ENCODE measurements around the gene BABAM2. TPM values are rescaled to one million over a fixed set of nuclear protein-coding genes. Genes with fewer than 3 reads are reported as not detected.

Gene BABAM2
- polyA plus RNA-seq, 6 donors from 2014 or later, result 50.3 to 58.3 (median 55.6) TPM

DNA sequence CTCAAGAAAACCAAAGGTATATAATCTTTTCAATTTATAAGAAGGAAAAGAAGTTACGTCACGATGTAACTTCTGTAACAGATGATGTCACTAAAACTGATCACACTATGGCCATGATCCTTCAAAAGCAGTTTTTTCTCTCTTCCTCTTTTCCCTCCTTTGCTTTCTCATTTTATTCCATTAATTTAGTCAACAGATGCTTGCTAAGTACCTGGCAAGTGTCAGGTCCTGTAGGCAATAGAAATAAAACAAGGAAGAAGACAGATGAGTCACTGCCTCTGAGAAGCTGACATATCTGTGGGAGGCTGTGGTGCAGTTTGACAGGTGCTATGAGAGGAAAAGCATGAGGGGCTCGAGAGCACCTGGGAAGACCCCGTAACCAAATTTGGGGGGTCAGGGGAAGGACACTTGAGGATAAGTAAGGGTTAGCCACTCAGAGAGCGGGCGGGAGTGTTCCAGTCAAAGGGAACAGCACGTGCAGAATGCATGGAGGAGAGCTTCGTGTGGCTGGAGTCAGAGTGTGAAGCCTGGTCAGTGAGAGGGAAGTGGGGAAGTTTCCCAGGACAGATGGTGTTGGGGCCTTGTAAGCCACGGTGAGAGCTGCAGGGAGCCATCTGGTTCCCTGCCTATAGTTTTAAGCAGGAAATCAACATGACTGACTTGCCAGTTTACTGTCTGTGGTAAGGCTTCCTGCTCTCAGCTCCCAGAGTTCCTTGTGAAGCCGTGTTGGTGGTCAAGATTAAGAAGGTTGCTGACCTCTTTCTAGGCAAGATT, 303.3 kb downstream of the BABAM2 start:
- peaks cover 0 to 15% of the 10 kb centered on the region in 2 donors for H3K36me3 Mint-ChIP-seq
- no peaks in the 10 kb centered on the region for H3K27me3 Mint-ChIP-seq
- H3K27ac Mint-ChIP-seq, result no peak overlapping the region
- ATAC-seq (ENCODE audit: low read depth in 2 of 2) (no peak), DNase-seq (no peak)
- no peaks in the 10 kb centered on the region for H3K9me3 Mint-ChIP-seq
- H3K4me1 Mint-ChIP-seq, result no peaks in the 10 kb centered on the region
- no peak overlapping the region for H3K4me3 Mint-ChIP-seq

DNA sequence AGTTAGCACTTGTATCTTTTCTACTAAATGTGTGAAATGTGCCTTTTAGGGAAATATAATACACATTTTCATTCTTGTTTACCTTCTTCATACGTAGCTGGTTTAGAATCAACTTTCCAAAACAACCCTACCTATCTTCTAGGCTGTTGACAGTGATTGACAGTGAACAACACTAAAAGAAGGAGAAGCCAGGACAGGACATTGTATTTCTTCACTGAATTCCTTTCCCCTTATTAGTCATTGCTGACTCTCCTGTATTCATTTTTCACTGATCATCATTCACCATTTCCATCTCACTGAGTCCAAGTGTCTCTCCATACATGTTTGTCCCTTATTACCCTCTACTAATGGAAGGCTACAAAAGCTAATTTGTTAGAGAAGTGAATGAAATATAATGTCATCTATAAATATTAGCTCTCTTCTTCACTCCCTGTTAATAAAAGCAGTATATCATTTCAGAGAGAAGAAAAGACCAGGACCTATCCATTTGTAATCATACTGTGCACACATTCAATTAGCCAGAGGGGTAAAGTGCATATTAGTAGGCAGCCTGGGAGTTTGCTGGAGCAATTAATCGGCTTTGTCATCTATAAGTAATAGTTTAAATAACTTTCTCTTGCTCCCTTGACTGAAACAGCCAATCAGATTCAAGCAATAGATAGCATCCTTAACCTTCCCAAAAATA, 309.6 kb downstream of the BABAM2 start:
- no peak for ATAC-seq (ENCODE audit: low read depth in 2 of 2)
- no peak overlapping the region for H3K4me3 Mint-ChIP-seq
- H3K27ac Mint-ChIP-seq, result no peak overlapping the region
- H3K4me1 Mint-ChIP-seq, result no peaks in the 10 kb centered on the region
- H3K36me3 Mint-ChIP-seq, result peaks cover 8 to 32% of the 10 kb centered on the region in 2 donors
- H3K27me3 Mint-ChIP-seq, result no peaks in the 10 kb centered on the region
- no peaks in the 10 kb centered on the region for H3K9me3 Mint-ChIP-seq
- no peak for DNase-seq

DNA sequence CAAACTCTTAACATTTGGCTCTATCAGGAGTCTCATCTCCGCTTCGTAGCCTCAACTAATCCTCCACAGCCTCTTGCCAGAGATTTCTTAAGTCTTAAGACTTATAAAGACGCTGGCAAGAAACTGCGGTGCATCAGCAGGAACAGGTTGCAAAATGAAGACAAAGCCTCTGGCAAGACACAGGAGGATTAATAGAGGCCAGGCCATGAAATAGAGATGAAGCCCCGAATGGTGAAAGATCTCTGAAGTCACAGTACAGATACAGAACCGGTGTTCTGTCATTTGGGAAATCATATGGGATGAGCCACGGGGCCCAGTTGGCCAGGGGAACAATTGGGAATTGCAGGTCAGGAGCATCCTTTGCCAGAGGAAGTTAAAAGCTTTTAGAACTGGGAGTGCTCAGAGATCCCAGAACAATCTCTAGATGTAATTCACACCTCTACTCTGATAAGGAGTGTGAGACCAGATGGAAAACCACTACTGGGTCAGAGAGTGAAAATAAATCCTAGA, 311.2 kb downstream of the BABAM2 start:
- no peak for DNase-seq
- H3K9me3 Mint-ChIP-seq, result no peaks in the 10 kb centered on the region
- H3K4me3 Mint-ChIP-seq, result no peak overlapping the region
- H3K27me3 Mint-ChIP-seq, result no peaks in the 10 kb centered on the region
- H3K4me1 Mint-ChIP-seq, result no peaks in the 10 kb centered on the region
- H3K27ac Mint-ChIP-seq, result no peak overlapping the region
- peaks cover 8 to 32% of the 10 kb centered on the region in 2 donors for H3K36me3 Mint-ChIP-seq
- ATAC-seq (ENCODE audit: low read depth in 2 of 2), result no peak

DNA sequence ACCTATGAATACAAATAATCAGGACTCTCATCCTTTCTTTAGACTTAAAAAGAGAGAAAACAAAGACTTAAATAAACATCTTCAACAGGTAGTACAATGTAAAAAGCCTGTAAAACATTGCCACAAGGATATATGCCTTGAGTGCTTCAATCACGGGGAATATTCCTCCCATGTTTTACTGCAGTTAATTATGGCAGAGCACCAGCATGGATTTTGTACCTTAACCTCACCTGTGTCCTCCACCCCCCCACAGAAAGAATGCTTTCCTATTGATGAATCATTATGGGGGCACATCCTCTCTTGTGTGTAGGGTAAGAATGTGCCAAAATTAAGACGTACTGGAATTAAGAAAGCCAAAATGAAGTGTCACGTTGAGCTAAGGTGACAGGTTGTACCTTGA, 312.2 kb downstream of the BABAM2 start:
- no peaks in the 10 kb centered on the region for H3K4me1 Mint-ChIP-seq
- peaks cover 8 to 26% of the 10 kb centered on the region in 2 donors for H3K36me3 Mint-ChIP-seq
- H3K9me3 Mint-ChIP-seq, result no peaks in the 10 kb centered on the region
- ATAC-seq (ENCODE audit: low read depth in 2 of 2), result no peak
- DNase-seq, result no peak
- no peaks in the 10 kb centered on the region for H3K27me3 Mint-ChIP-seq
- no peak overlapping the region for H3K4me3 Mint-ChIP-seq
- no peak overlapping the region for H3K27ac Mint-ChIP-seq

DNA sequence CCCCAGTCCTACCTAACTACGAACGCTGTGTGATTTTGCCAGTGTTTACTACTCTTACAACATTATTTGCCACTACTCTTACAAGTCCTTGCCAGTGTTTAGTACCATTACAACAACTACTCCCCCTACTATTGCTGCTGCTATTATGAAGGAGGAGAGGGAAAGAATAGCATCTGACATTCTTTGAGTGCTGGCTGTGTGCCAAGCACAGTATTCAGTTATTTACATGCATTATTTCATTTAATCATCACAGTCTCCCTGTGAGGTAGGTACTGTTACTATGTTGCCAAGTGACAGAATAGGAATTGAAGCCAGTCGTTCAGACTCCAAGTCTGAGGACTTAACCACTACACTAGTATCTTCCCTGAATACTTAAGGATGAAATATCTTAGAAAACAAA, 316.2 kb downstream of the BABAM2 start:
- Mint-ChIP-seq H3K9me3 (no peaks in the 10 kb centered on the region), H3K4me1 (no peaks in the 10 kb centered on the region), H3K4me3 (no peak overlapping the region), H3K27ac (no peak overlapping the region), H3K36me3 (peaks cover 8 to 15% of the 10 kb centered on the region in 2 donors), H3K27me3 (no peaks in the 10 kb centered on the region)
- no peak for DNase-seq
- no peak for ATAC-seq (ENCODE audit: low read depth in 2 of 2)

DNA sequence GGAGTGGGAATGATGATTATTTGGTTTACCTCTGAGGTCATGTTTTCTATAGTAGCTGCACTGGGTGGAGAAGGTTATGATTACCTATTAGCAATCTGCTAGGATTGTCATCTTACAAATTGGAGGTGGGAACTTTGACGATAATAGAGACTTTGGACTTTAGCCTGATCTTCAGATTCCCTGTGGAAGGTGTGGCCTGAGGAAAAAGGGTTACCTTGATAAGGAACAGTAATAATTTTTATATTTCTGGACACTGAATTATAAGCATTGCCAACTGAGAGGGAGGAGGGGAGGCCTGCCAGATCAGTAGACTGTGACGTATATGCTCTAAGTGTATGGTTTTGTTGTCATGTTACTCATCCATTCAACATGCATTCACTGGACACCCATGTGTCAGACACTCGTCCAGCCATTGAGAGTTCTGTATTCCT, 318.7 kb downstream of the BABAM2 start:
- no peak overlapping the region for H3K27ac Mint-ChIP-seq
- no peak for DNase-seq
- H3K9me3 Mint-ChIP-seq, result no peaks in the 10 kb centered on the region
- H3K36me3 Mint-ChIP-seq, result peaks cover 0 to 6% of the 10 kb centered on the region in 2 donors
- no peak overlapping the region for H3K4me3 Mint-ChIP-seq
- H3K4me1 Mint-ChIP-seq, result no peaks in the 10 kb centered on the region
- H3K27me3 Mint-ChIP-seq, result no peaks in the 10 kb centered on the region
- ATAC-seq (ENCODE audit: low read depth in 2 of 2), result no peak

DNA sequence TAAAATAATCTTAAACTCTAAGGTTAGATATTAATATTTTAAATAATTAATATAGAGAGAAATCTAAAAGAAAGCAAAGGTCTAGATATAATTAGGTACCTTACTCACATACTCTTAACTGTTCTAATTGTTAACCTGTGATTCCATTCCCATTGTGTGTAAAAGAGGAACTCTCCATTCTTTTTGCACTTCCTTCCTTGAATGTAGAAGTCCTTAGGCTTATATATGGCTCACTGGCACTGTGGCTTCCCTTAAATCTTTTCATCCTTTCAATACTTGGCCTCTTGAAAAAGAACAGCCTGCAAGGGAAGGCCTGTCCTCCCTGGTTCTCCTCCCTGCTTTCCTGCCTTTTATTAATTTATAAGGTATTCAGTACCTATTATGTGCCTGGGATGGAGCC, 319.3 kb downstream of the BABAM2 start:
- Mint-ChIP-seq H3K36me3 (peaks cover 0 to under 1% of the 10 kb centered on the region in 2 donors), H3K4me1 (no peaks in the 10 kb centered on the region), H3K27ac (peak overlapping the region in 1 of 6 donors; percentile 34), H3K9me3 (no peaks in the 10 kb centered on the region), H3K4me3 (no peak overlapping the region), H3K27me3 (no peaks in the 10 kb centered on the region)
- ATAC-seq (ENCODE audit: low read depth in 2 of 2) (no peak), DNase-seq (no peak)

DNA sequence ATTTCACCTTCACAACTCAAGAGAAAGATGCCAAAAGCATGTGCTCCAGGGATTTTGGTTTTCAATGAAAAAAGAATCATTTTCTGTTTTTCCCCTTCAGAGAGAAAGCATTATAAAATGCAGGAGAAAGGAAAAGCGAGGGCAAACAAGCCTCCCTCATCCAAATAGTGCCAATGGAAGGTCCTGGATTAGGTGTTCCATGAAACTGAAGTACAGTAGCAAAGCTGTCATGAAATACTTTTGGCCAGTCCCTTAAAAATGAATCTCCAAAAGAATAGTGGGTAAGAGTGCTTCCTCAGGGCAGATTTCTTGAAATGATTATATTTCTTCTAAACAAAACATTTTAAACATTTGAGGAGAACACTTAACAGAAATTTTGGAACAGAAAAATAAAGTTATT, 320.0 kb downstream of the BABAM2 start:
- ATAC-seq (ENCODE audit: low read depth in 2 of 2) (no peak), DNase-seq (no peak)
- H3K4me3 Mint-ChIP-seq, result no peak overlapping the region
- H3K27me3 Mint-ChIP-seq, result no peaks in the 10 kb centered on the region
- no peaks in the 10 kb centered on the region for H3K36me3 Mint-ChIP-seq
- H3K9me3 Mint-ChIP-seq, result no peaks in the 10 kb centered on the region
- H3K4me1 Mint-ChIP-seq, result no peaks in the 10 kb centered on the region
- H3K27ac Mint-ChIP-seq, result peak overlapping the region in 1 of 6 donors; percentile 34

DNA sequence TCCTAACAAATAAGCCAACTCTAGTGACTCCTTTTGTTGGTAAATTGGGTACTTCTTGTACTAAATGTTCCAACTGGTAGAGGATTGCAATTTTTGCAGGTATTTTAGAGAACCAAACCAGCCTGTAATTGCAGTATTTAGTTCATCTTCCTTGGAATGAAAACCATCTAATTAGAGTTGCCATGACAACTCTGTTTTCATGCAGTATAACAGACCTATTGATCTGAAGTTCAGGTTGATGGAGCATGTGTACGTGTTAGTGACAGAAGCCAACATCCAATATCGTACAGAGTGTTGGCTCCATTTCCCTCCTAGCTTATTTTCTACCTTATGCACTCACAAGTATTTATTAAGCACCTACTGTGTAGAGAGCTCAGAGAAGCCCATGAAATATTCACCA, 325.8 kb downstream of the BABAM2 start:
- DNase-seq, result no peak
- peaks cover 0 to 4% of the 10 kb centered on the region in 2 donors for H3K36me3 Mint-ChIP-seq
- H3K27ac Mint-ChIP-seq, result no peak overlapping the region
- no peak overlapping the region for H3K4me3 Mint-ChIP-seq
- H3K27me3 Mint-ChIP-seq, result no peaks in the 10 kb centered on the region
- H3K9me3 Mint-ChIP-seq, result no peaks in the 10 kb centered on the region
- ATAC-seq (ENCODE audit: low read depth in 2 of 2), result no peak
- no peaks in the 10 kb centered on the region for H3K4me1 Mint-ChIP-seq

DNA sequence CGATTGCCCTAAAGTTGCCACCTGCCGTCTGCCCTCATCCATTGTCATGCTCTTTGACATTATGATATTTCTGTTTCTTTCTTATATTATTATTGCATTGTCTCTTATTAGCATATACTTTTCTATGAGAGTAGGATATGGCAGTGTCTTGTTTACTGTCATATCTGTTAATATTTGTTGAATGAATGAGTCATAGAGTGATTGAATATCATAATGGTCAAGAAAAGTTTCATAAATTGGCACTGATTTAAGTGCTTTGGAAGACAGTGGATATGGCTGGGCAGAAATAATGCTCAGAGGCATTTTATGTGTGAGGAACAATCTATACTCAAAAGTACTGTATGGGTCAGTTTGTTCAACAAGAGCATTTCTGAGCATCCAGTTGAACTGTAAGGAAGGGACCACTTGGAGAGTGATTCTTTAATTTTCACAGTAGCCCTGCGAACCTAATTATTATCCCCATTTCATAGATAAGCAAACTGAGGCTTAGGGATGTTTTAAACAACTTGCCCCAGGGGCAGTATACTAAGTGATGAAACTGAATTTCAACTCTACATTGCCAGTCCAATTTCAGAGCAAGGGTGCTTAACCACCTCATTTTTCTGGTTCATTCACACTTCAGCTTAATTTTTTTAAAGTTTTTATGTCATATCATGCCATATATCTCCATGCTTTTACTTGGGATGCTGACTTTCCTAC, 326.7 kb downstream of the BABAM2 start:
- no peaks in the 10 kb centered on the region for H3K27me3 Mint-ChIP-seq
- H3K9me3 Mint-ChIP-seq, result no peaks in the 10 kb centered on the region
- H3K27ac Mint-ChIP-seq, result peak overlapping the region in 2 of 6 donors; percentile 59 to 80
- no peaks in the 10 kb centered on the region for H3K4me1 Mint-ChIP-seq
- no peak overlapping the region for H3K4me3 Mint-ChIP-seq
- H3K36me3 Mint-ChIP-seq, result peaks cover 0 to 11% of the 10 kb centered on the region in 2 donors
- DNase-seq, result no peak
- no peak for ATAC-seq (ENCODE audit: low read depth in 2 of 2)

DNA sequence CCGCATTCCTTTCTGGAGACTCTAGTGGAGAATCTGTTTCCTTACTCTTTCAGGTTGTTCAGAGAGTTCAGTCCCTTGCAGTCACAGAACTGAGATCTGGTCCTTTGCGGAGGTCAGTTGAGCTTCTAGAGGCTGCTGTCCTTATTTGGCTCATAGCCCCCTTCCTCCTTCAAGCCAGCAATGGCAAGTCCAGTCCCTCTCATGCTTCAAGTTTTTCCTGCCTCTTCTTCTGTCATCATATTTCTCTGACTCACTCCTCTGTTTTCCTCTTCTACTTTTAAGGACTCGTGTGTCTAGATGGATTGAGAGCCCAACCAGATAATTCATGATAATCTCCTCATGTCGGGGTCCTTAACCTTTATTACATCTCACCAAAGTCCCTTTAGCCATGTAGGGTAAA, 328.6 kb downstream of the BABAM2 start:
- DNase-seq (no peak), ATAC-seq (ENCODE audit: low read depth in 2 of 2) (no peak)
- no peak overlapping the region for H3K27ac Mint-ChIP-seq

DNA sequence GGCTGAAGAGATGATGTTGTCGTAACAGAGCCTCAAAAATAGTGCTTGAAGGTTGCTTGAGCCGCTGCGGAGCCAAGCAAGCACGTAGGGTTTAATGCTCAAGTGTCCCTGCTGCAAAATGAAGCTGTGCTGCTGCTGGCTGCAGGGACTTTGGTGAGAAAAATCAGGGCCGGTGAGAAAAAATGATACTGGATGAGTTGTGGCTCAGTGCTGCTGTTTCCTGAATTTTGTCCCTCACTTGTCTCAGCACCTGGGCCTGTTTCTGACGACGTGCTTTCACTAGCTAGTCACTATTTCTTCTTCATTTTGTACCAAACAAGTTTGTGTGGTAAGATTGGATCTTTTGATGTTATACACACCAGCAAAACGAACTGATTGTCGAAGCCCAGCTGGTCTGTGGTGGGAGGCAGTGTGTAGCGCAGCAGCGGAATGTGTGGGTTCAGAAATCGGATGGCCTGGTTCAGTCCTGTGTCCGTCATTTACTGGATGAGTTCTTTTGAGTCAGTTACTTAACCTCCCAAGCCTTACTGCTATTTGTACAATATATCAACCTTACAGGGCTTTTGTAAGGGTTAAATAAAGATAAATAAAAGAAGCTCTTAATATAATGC, 329.3 kb downstream of the BABAM2 start:
- H3K27me3 Mint-ChIP-seq, result no peaks in the 10 kb centered on the region
- ATAC-seq (ENCODE audit: low read depth in 2 of 2) (no peak), DNase-seq (no peak)
- H3K36me3 Mint-ChIP-seq, result peaks cover 0 to 12% of the 10 kb centered on the region in 2 donors
- H3K27ac Mint-ChIP-seq, result peak overlapping the region in 1 of 6 donors; percentile 12
- no peak overlapping the region for H3K4me3 Mint-ChIP-seq
- H3K9me3 Mint-ChIP-seq, result no peaks in the 10 kb centered on the region
- peaks cover 0 to 4% (median 0%) of the 10 kb centered on the region in 3 donors for H3K4me1 Mint-ChIP-seq

More for the DNA sequence above, 328.6 kb downstream of the BABAM2 start:
- no peaks in the 10 kb centered on the region for H3K27me3 Mint-ChIP-seq
- no peak overlapping the region for H3K4me3 Mint-ChIP-seq
- H3K4me1 Mint-ChIP-seq, result peaks cover 0 to 4% (median 0%) of the 10 kb centered on the region in 3 donors
- no peaks in the 10 kb centered on the region for H3K9me3 Mint-ChIP-seq
- peaks cover 0 to 12% of the 10 kb centered on the region in 2 donors for H3K36me3 Mint-ChIP-seq

All from naive B cell (primary cell).